Measurements from ENCODE around the gene SPTBN5.

SPTBN5 gene

GRCh38 chr15:41918506-41919126, 24.8 kb upstream of the SPTBN5 start:
- no peak overlapping the region for H3K9ac ChIP-seq (ENCODE audit: low read length)
- H3K9me3 ChIP-seq (ENCODE audit: control insufficient read depth, low read length) = no peaks in the 10 kb centered on the region
- no peak overlapping the region for H3K4me2 ChIP-seq (ENCODE audit: low read length, poor library complexity, severe bottlenecking)
- peak overlapping the region; percentile 10 for H3K27ac ChIP-seq (ENCODE audit: low read length, poor library complexity, severe bottlenecking)
- H3K18ac ChIP-seq (ENCODE audit: low read depth in 1 of 2, low read length in 2 of 2) = no peak overlapping the region
- H3K36me3 ChIP-seq (ENCODE audit: control insufficient read depth in 1 of 2, insufficient read depth in 2 of 2, low read depth in 1 of 2, low read length in 2 of 2) = peaks cover 28 to 50% of the 10 kb centered on the region in 2 experiments
- no peak overlapping the region for H2BK5ac ChIP-seq (ENCODE audit: low read depth, low read length, poor library complexity, severe bottlenecking)
- H4K91ac ChIP-seq (ENCODE audit: low read length) = peak overlapping the region; percentile 25
- no peak overlapping the region for H2BK120ac ChIP-seq (ENCODE audit: low read depth, low read length)
- H3K4me1 ChIP-seq (ENCODE audit: control insufficient read depth, insufficient read depth, low read depth, low read length) = peaks cover 42% of the 10 kb centered on the region
- H2BK12ac ChIP-seq (ENCODE audit: low read length in 2 of 2) = peak overlapping the region in 1 of 2 experiments; percentile 40
- H3K27me3 ChIP-seq (ENCODE audit: control insufficient read depth in 1 of 2, insufficient read depth in 1 of 2, low read length in 2 of 2) = no peaks in the 10 kb centered on the region
- no peak overlapping the region for H3K23ac ChIP-seq (ENCODE audit: low read length in 2 of 2)
- H4K8ac ChIP-seq (ENCODE audit: low read length) = no peak overlapping the region
- no peak overlapping the region for H3K14ac ChIP-seq (ENCODE audit: low read length in 2 of 2)
- H2AK5ac ChIP-seq (ENCODE audit: low read length, severe bottlenecking) = no peak overlapping the region
- no peak overlapping the region for H3K4ac ChIP-seq (ENCODE audit: low read depth in 1 of 2, low read length in 2 of 2)
- no peak overlapping the region for H2BK15ac ChIP-seq (ENCODE audit: low read depth, poor library complexity, severe bottlenecking)
- DNase-seq = no peak
- WGBS = 99% methylated on average over 8 of the region's 8 CpGs
- peaks cover 11% of the 10 kb centered on the region for H3K79me1 ChIP-seq (replicated peaks; ENCODE audit: low read length, poor library complexity, severe bottlenecking)
- H2AFZ ChIP-seq (ENCODE audit: low read depth, low read length) = no peak overlapping the region
- H3K4me3 ChIP-seq (ENCODE audit: insufficient read depth in 1 of 2, low read depth in 1 of 2, low read length in 2 of 2) = no peak overlapping the region

- Histone ChIP-seq H3K27me3 (ENCODE audit: control insufficient read depth in 1 of 2, insufficient read depth in 1 of 2, low read length in 2 of 2) (no peaks in the 10 kb centered on the region), H3K27ac (ENCODE audit: low read length, poor library complexity, severe bottlenecking) (peak overlapping the region; percentile 26), H3K4me3 (ENCODE audit: insufficient read depth in 1 of 2, low read depth in 1 of 2, low read length in 2 of 2) (no peak overlapping the region), H3K9me3 (ENCODE audit: control insufficient read depth, low read length) (no peaks in the 10 kb centered on the region), H3K79me1 (replicated peaks; ENCODE audit: low read length, poor library complexity, severe bottlenecking) (peaks cover 8% of the 10 kb centered on the region), H3K9ac (ENCODE audit: low read length) (no peak overlapping the region), H2BK120ac (ENCODE audit: low read depth, low read length) (no peak overlapping the region), H4K91ac (ENCODE audit: low read length) (peak overlapping the region; percentile 30), H3K4ac (ENCODE audit: low read depth in 1 of 2, low read length in 2 of 2) (peak overlapping the region in 1 of 2 experiments; percentile 39), H2BK5ac (ENCODE audit: low read depth, low read length, poor library complexity, severe bottlenecking) (no peak overlapping the region), H2BK15ac (ENCODE audit: low read depth, poor library complexity, severe bottlenecking) (peak overlapping the region; percentile 12), H3K14ac (ENCODE audit: low read length in 2 of 2) (peak overlapping the region in 1 of 2 experiments; percentile 42), H3K4me1 (ENCODE audit: control insufficient read depth, insufficient read depth, low read depth, low read length) (peaks cover 41% of the 10 kb centered on the region), H2AK5ac (ENCODE audit: low read length, severe bottlenecking) (peak overlapping the region; percentile 24), H3K18ac (ENCODE audit: low read depth in 1 of 2, low read length in 2 of 2) (no peak overlapping the region), H3K23ac (ENCODE audit: low read length in 2 of 2) (no peak overlapping the region), H4K8ac (ENCODE audit: low read length) (no peak overlapping the region), H2BK12ac (ENCODE audit: low read length in 2 of 2) (peak overlapping the region; percentile 7 to 79), H3K4me2 (ENCODE audit: low read length, poor library complexity, severe bottlenecking) (no peak overlapping the region), H3K36me3 (ENCODE audit: control insufficient read depth in 1 of 2, insufficient read depth in 2 of 2, low read depth in 1 of 2, low read length in 2 of 2) (peaks cover 28 to 50% of the 10 kb centered on the region in 2 experiments), H2AFZ (ENCODE audit: low read depth, low read length) (no peak overlapping the region)
- 35% methylated on average over 6 of the region's 10 CpGs for WGBS
- peak; percentile 85 for DNase-seq
Observed at GRCh38 chr15:41917767-41918430, 24.0 kb upstream of the SPTBN5 start.

- WGBS = 83% methylated on average over 4 of the region's 6 CpGs
- no peak overlapping the region for H2BK15ac ChIP-seq (ENCODE audit: low read depth, poor library complexity, severe bottlenecking)
- H2BK5ac ChIP-seq (ENCODE audit: low read depth, low read length, poor library complexity, severe bottlenecking) = no peak overlapping the region
- H3K23ac ChIP-seq (ENCODE audit: low read length in 2 of 2) = no peak overlapping the region
- no peak overlapping the region for H3K27ac ChIP-seq (ENCODE audit: low read length, poor library complexity, severe bottlenecking)
- no peaks in the 10 kb centered on the region for H3K27me3 ChIP-seq (ENCODE audit: control insufficient read depth in 1 of 2, insufficient read depth in 1 of 2, low read length in 2 of 2)
- peaks cover 17% of the 10 kb centered on the region for H3K79me1 ChIP-seq (replicated peaks; ENCODE audit: low read length, poor library complexity, severe bottlenecking)
- no peak overlapping the region for H4K91ac ChIP-seq (ENCODE audit: low read length)
- no peak overlapping the region for H3K4ac ChIP-seq (ENCODE audit: low read depth in 1 of 2, low read length in 2 of 2)
- no peak overlapping the region for H3K4me2 ChIP-seq (ENCODE audit: low read length, poor library complexity, severe bottlenecking)
- no peaks in the 10 kb centered on the region for H3K9me3 ChIP-seq (ENCODE audit: control insufficient read depth, low read length)
- no peak overlapping the region for H3K4me3 ChIP-seq (ENCODE audit: insufficient read depth in 1 of 2, low read depth in 1 of 2, low read length in 2 of 2)
- H2BK12ac ChIP-seq (ENCODE audit: low read length in 2 of 2) = no peak overlapping the region
- peaks cover 23 to 51% of the 10 kb centered on the region in 2 experiments for H3K36me3 ChIP-seq (ENCODE audit: control insufficient read depth in 1 of 2, insufficient read depth in 2 of 2, low read depth in 1 of 2, low read length in 2 of 2)
- no peak overlapping the region for H4K8ac ChIP-seq (ENCODE audit: low read length)
- no peak for DNase-seq
- H3K18ac ChIP-seq (ENCODE audit: low read depth in 1 of 2, low read length in 2 of 2) = no peak overlapping the region
- no peak overlapping the region for H3K14ac ChIP-seq (ENCODE audit: low read length in 2 of 2)
- peaks cover 32% of the 10 kb centered on the region for H3K4me1 ChIP-seq (ENCODE audit: control insufficient read depth, insufficient read depth, low read depth, low read length)
- no peak overlapping the region for H2AK5ac ChIP-seq (ENCODE audit: low read length, severe bottlenecking)
- H2BK120ac ChIP-seq (ENCODE audit: low read depth, low read length) = no peak overlapping the region
- no peak overlapping the region for H2AFZ ChIP-seq (ENCODE audit: low read depth, low read length)
- no peak overlapping the region for H3K9ac ChIP-seq (ENCODE audit: low read length)
Observed at GRCh38 chr15:41915255-41915994, 21.6 kb upstream of the SPTBN5 start.

DNA sequence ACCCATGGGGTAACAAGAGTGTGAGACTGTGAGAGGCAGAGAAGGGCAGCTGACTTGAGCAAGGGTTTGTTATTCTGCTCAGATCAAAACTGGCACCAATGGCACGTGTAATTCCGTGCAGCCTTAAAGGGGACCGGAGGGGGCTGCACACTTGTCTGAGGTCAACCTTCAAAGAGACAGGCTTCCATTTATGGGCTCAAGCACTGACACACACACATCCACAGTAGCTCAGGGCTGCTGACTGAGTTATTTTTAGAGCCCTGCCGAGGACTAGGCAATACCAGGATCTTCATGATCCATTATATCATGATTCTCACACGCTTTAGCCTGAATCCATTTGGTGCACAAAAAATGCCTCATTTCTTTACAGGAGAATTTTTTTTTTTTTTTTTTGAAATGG, 20.6 kb upstream of the SPTBN5 start:
- peaks cover 26% of the 10 kb centered on the region for H3K79me1 ChIP-seq (replicated peaks; ENCODE audit: low read length, poor library complexity, severe bottlenecking)
- no peak overlapping the region for H3K4ac ChIP-seq (ENCODE audit: low read depth in 1 of 2, low read length in 2 of 2)
- H3K27ac ChIP-seq (ENCODE audit: low read length, poor library complexity, severe bottlenecking) = no peak overlapping the region
- no peak overlapping the region for H2BK120ac ChIP-seq (ENCODE audit: low read depth, low read length)
- H2AK5ac ChIP-seq (ENCODE audit: low read length, severe bottlenecking) = no peak overlapping the region
- no peaks in the 10 kb centered on the region for H3K27me3 ChIP-seq (ENCODE audit: control insufficient read depth in 1 of 2, insufficient read depth in 1 of 2, low read length in 2 of 2)
- no peak overlapping the region for H3K4me2 ChIP-seq (ENCODE audit: low read length, poor library complexity, severe bottlenecking)
- peaks cover 31 to 58% of the 10 kb centered on the region in 2 experiments for H3K36me3 ChIP-seq (ENCODE audit: control insufficient read depth in 1 of 2, insufficient read depth in 2 of 2, low read depth in 1 of 2, low read length in 2 of 2)
- H3K4me3 ChIP-seq (ENCODE audit: insufficient read depth in 1 of 2, low read depth in 1 of 2, low read length in 2 of 2) = no peak overlapping the region
- no peak overlapping the region for H3K9ac ChIP-seq (ENCODE audit: low read length)
- no peak overlapping the region for H3K14ac ChIP-seq (ENCODE audit: low read length in 2 of 2)
- no peak overlapping the region for H4K8ac ChIP-seq (ENCODE audit: low read length)
- no peak overlapping the region for H2AFZ ChIP-seq (ENCODE audit: low read depth, low read length)
- WGBS = 69% methylated on average over 4 of the region's 5 CpGs
- no peak overlapping the region for H2BK15ac ChIP-seq (ENCODE audit: low read depth, poor library complexity, severe bottlenecking)
- H3K23ac ChIP-seq (ENCODE audit: low read length in 2 of 2) = no peak overlapping the region
- H3K4me1 ChIP-seq (ENCODE audit: control insufficient read depth, insufficient read depth, low read depth, low read length) = peaks cover 29% of the 10 kb centered on the region
- H2BK12ac ChIP-seq (ENCODE audit: low read length in 2 of 2) = no peak overlapping the region
- no peak overlapping the region for H4K91ac ChIP-seq (ENCODE audit: low read length)
- no peak overlapping the region for H3K18ac ChIP-seq (ENCODE audit: low read depth in 1 of 2, low read length in 2 of 2)
- H3K9me3 ChIP-seq (ENCODE audit: control insufficient read depth, low read length) = no peaks in the 10 kb centered on the region
- H2BK5ac ChIP-seq (ENCODE audit: low read depth, low read length, poor library complexity, severe bottlenecking) = no peak overlapping the region
- DNase-seq = no peak
